GM12878 (cell line): ENCODE data around the gene CFAP299. TPM values are rescaled to one million over a fixed set of nuclear protein-coding genes. Genes with fewer than 3 reads are reported as not detected.

Experiments
- ATAC-seq: fragments of 200-7000 bp; cut with Tn5 transposase; 3 replicates; pipeline ENCODE4 v1.9.1; 2020; ENCODE audit warnings: mild to moderate bottlenecking, moderate library complexity
- BruUV-seq: library from RNA; stranded (reverse); fragments of 400-500 nt; replicated peaks from 2 replicates; lab custom pipeline; 2021; lab: Mats Ljungman, UMichigan
- CTCF ChIA-PET: fragments of 300-600 bp; sonication (Branson Sonifier 250); formaldehyde crosslinking; extraction: SDS; loops from one replicate; lab custom pipeline; 2021; ENCODE audit warnings: inconsistent platforms; lab: Yijun Ruan, JAX
- POLR2A ChIA-PET: fragments of 350-600 bp; formaldehyde crosslinking; extraction: SDS; loops from one replicate; lab custom pipeline; 2021; ENCODE audit warnings: inconsistent platforms; lab: Charles Lee
- RAD21 ChIA-PET: fragments of 300-600 bp; sonication (Branson Sonifier 250); formaldehyde crosslinking; loops from one replicate; lab custom pipeline; 2023; ENCODE audit warnings: antibody characterized with exemption; ENCODE audit not compliant: unreplicated experiment; lab: Charles Lee
- SMC1A ChIA-PET: fragments of 300-600 bp; sonication (Branson Sonifier 250); formaldehyde crosslinking; loops from one replicate; lab custom pipeline; 2023; ENCODE audit not compliant: unreplicated experiment, uncharacterized antibody; lab: Charles Lee
- DNase-seq: peaks from one replicate; pipeline ENCODE4 v3.0.0-alpha.2; 2011; ENCODE audit warnings: low read depth, low spot score
- FAIRE-seq: peaks from 3 replicates; lab custom pipeline; 2011; peaks lifted over from hg19 to GRCh38; lab: Jason Lieb, UNC
- H2AFZ ChIP-seq: 2 replicates; pipeline ENCODE4 v1.6.0; 2011; ENCODE audit warnings: low read depth, low read length, control low read depth; ENCODE audit not compliant: control insufficient read depth
- H3K27ac ChIP-seq: 2 replicates; pipeline ENCODE4 v1.5.1; 2011; ENCODE audit warnings: control low read depth; ENCODE audit not compliant: control insufficient read depth, insufficient read depth
- H3K27me3 ChIP-seq, 2 experiments: replicated peaks in 1 of 2; 2 replicates each; pipeline versions ENCODE4 v1.6.0 to v1.6.1; 2011; ENCODE audit warnings: low read length in 1 of 2; ENCODE audit not compliant: control insufficient read depth in 2 of 2, insufficient read depth in 2 of 2
- H3K36me3 ChIP-seq, 2 experiments: 2 replicates each; pipeline ENCODE4 v1.5.1; 2011; ENCODE audit warnings: low read length in 1 of 2; ENCODE audit not compliant: control insufficient read depth in 2 of 2, insufficient read depth in 2 of 2
- H3K4me1 ChIP-seq: 2 replicates; pipeline ENCODE4 v1.6.1; 2011; ENCODE audit warnings: mild to moderate bottlenecking, low read length, moderate library complexity, mixed read lengths; ENCODE audit not compliant: control insufficient read depth, insufficient read depth
- H3K4me2 ChIP-seq: 2 replicates; pipeline ENCODE4 v1.6.0; 2011; ENCODE audit warnings: control low read depth; ENCODE audit not compliant: control insufficient read depth, insufficient read depth
- H3K4me3 ChIP-seq: fragments of 200-600 bp; sonication (generic); 2 replicates; pipeline ENCODE4 v1.5.1; 2016
- H3K79me2 ChIP-seq: 2 replicates; pipeline ENCODE4 v1.6.0; 2011; ENCODE audit warnings: low read length; ENCODE audit not compliant: control insufficient read depth, insufficient read depth
- H3K9ac ChIP-seq: 2 replicates; pipeline ENCODE4 v1.8.0; 2011; ENCODE audit warnings: low read length, control low read depth, mixed read lengths; ENCODE audit not compliant: control insufficient read depth, insufficient read depth
- H3K9me3 ChIP-seq: replicated peaks from 3 replicates; pipeline ENCODE4 v1.5.1; 2011; ENCODE audit warnings: mild to moderate bottlenecking, low read length; ENCODE audit not compliant: control insufficient read depth, insufficient read depth
- H4K20me1 ChIP-seq: 2 replicates; pipeline ENCODE4 v1.6.0; 2011; ENCODE audit not compliant: control insufficient read depth, insufficient read depth
- CBX5 ChIP-seq: sonication (generic); IDR thresholded peaks from 2 replicates; pipeline ENCODE4 v1.6.1; 2016; ENCODE audit warnings: low read depth, moderate library complexity, mild to moderate bottlenecking, inconsistent platforms
- GATAD2B ChIP-seq: fragments of 450-650 bp; conservative IDR thresholded peaks from 2 replicates; pipeline ENCODE4 v1.6.1; 2017; ENCODE audit warnings: low read depth, mild to moderate bottlenecking, moderate library complexity
- MTA2 ChIP-seq: fragments of 450-650 bp; IDR thresholded peaks from 2 replicates; pipeline ENCODE4 v1.6.1; 2016; ENCODE audit warnings: low read depth, mild to moderate bottlenecking, moderate library complexity
- POU2F2 ChIP-seq: IDR thresholded peaks from 3 replicates; pipeline ENCODE4 v1.6.1; 2011; ENCODE audit warnings: low read depth, mild to moderate bottlenecking, low read length, borderline replicate concordance
- SREBF1 ChIP-seq: IDR thresholded peaks from 2 replicates; pipeline ENCODE4 v1.6.1; 2012; ENCODE audit warnings: mild to moderate bottlenecking, low read length
- STAT3 ChIP-seq: IDR thresholded peaks from 2 replicates; pipeline ENCODE4 v1.6.1; 2011; ENCODE audit warnings: low read depth, low read length, improper control_type of control experiment
- ZNF24 ChIP-seq: fragments of 450-650 bp; IDR thresholded peaks from 2 replicates; pipeline ENCODE4 v1.6.1; 2017; ENCODE audit warnings: antibody characterized with exemption, mild to moderate bottlenecking
- ZNF592 ChIP-seq: fragments of 450-650 bp; IDR thresholded peaks from 2 replicates; pipeline ENCODE4 v1.6.1; 2017; ENCODE audit warnings: mild to moderate bottlenecking, moderate library complexity
- WGBS: methylation state at CpG from one replicate; pipeline ENCODE4 v1.1.6; 2016; ENCODE audit warnings: low lambda C conversion rate; ENCODE audit not compliant: insufficient replicate concordance, insufficient coverage; ENCODE audit errors: missing lambda C conversion rate; 5-methylcytosine and 5-hydroxymethylcytosine counted together
- in situ Hi-C: fragments of 300-500 bp; cut with MboI; formaldehyde crosslinking; loops from 9 replicates; pipeline ENCODE4 v1.14.3; 2018; ENCODE audit warnings: mixed read lengths
- intact Hi-C: fragments of 100-400 bp; cut with micrococcal nuclease; formaldehyde crosslinking; loops from one replicate; pipeline ENCODE4 v1.14.2; 2022; ENCODE audit not compliant: unreplicated experiment
- polyA plus RNA-seq, 11 experiments: library from polyadenylated mRNA; depleted of rRNA in 4 of 11; unstranded in 6 of 11; stranded (reverse) in 5 of 11; fragments of >200 nt; fragmentation: Nextera tagmentation in 4 of 11; fragmentation: Illumina TruSeq in 1 of 11; extraction: Ambion mirVana in 4 of 11; extraction: Trizol in 1 of 11; gene quantifications; 1 replicate in 1 of 11; 2 replicates in 10 of 11; pipeline versions ENCODE4 v1.2.1 to v1.2.3, GENCODE V29; 2011 to 2016; ENCODE audit warnings: inconsistent platforms in 2 of 11, missing spikeins in 2 of 11, low read depth in 1 of 11
- total RNA-seq, 4 experiments: library from RNA; depleted of rRNA in 3 of 4; stranded (reverse); fragments of >200 nt in 3 of 4; fragmentation: Illumina TruSeq in 1 of 4; extraction: Trizol in 1 of 4; gene quantifications; 2 replicates each; pipeline versions ENCODE4 v1.2.1 to v1.2.3, GENCODE V29; 2013 to 2021
- TF ChIP-seq, protein P1 (sequence below): fragments of 450-650 bp; IDR thresholded peaks from 2 replicates; pipeline ENCODE4 v1.6.1; 2018; ENCODE audit warnings: borderline replicate concordance, mild to moderate bottlenecking; ENCODE audit not compliant: partially characterized antibody

Gene CFAP299
- total and polyA plus RNA-seq, 10 of the 15 experiments (the other 5 are each of a cell fraction or from before 2014, with no cell fraction given): 0.06 to 0.34 TPM; not detected in 8

DNA sequence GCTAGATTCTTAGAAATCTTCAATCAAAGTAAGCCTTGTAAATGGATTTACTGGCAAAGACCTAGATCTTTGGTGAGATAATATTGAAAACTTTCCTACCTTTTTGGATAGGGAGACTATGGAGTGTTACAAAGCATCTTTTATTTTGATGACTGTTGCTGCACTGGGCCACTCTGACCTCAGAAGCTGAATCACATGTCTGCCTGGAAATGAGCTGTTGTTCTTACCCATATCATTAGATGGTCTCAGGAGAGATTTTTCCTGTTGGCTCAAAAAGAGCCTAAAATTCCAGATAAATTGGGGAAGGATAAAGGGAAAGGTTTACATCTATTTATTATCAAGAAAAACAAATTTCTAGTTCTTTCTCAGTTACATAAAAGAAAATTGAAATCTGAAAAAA is 567.5 kb downstream of the CFAP299 start:
- Histone ChIP-seq H3K4me1 (peaks cover under 1% of the 10 kb centered on the region; the same call in 1 of the 2 replicates), H4K20me1 (no peaks in the 10 kb centered on the region), H3K27me3 (no peaks in the 10 kb centered on the region), H3K27ac (no peak overlapping the region), H3K4me2 (no peak overlapping the region), H3K9me3 (peaks cover 11% of the 10 kb centered on the region; the same call in 2 of the 3 replicates), H2AFZ (no peak overlapping the region), H3K79me2 (no peaks in the 10 kb centered on the region), H3K36me3 (no peaks in the 10 kb centered on the region), H3K9ac (no peak overlapping the region), H3K4me3 (no peak overlapping the region)
- RAD21 ChIA-PET: no interaction called here
- ATAC-seq (no peak), FAIRE-seq (no peak), DNase-seq (no peak)
- no TSS peak for BruUV-seq
- TF ChIP-seq POU2F2 (no peak), CBX5 (no peak), STAT3 (no peak)
- CTCF ChIA-PET: interaction anchor here (0.7 to 1.7 kb wide), 2 partner anchors 24 to 137 kb away, joined by 3 to 4 read pairs; no protein-coding TSS in a partner anchor
- POLR2A ChIA-PET: no interaction called here
- SMC1A ChIA-PET: interaction anchor here (0.6 kb wide), 1 partner anchor 156 kb away, joined by 3 read pairs; no protein-coding TSS in a partner anchor
- intact Hi-C loops (no loop called here), in situ Hi-C loops (no loop called here)

GRCh38 chr4:80909938-80910337 is 574.4 kb downstream of the CFAP299 start:
- TF ChIP-seq ZNF24 (no peak), ZNF592 (no peak), MTA2 (no peak), GATAD2B (no peak), SREBF1 (no peak)
- TF ChIP-seq, protein P1, sequence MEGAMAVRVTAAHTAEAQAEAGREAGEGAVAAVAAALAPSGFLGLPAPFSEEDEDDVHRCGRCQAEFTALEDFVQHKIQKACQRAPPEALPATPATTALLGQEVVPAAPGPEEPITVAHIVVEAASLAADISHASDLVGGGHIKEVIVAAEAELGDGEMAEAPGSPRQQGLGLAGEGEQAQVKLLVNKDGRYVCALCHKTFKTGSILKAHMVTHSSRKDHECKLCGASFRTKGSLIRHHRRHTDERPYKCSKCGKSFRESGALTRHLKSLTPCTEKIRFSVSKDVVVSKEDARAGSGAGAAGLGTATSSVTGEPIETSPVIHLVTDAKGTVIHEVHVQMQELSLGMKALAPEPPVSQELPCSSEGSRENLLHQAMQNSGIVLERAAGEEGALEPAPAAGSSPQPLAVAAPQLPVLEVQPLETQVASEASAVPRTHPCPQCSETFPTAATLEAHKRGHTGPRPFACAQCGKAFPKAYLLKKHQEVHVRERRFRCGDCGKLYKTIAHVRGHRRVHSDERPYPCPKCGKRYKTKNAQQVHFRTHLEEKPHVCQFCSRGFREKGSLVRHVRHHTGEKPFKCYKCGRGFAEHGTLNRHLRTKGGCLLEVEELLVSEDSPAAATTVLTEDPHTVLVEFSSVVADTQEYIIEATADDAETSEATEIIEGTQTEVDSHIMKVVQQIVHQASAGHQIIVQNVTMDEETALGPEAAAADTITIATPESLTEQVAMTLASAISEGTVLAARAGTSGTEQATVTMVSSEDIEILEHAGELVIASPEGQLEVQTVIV: no peak
- TF ChIP-seq, all 136 proteins: peak for 0
- no TSS peak for BruUV-seq
- ChIA-PET CTCF (interaction anchor here (1.9 kb wide), 1 partner anchor 11 kb away, joined by 7 read pairs; no protein-coding TSS in a partner anchor), SMC1A (no interaction called here), POLR2A (no interaction called here), RAD21 (interaction anchor here (0.8 to 1.3 kb wide), 2 partner anchors 33 to 106 kb away, joined by 3 to 4 read pairs; no protein-coding TSS in a partner anchor)
- 94% methylated on average over 1 of the region's 1 CpG for WGBS
- Histone ChIP-seq H3K36me3 (no peaks in the 10 kb centered on the region), H3K4me2 (no peak overlapping the region), H3K79me2 (no peaks in the 10 kb centered on the region), H3K9ac (no peak overlapping the region), H3K27me3 (no peaks in the 10 kb centered on the region), H2AFZ (no peak overlapping the region), H3K27ac (no peak overlapping the region), H3K4me1 (no peaks in the 10 kb centered on the region), H3K9me3 (peaks cover 9% of the 10 kb centered on the region), H4K20me1 (no peaks in the 10 kb centered on the region), H3K4me3 (no peak overlapping the region)
- DNase-seq (no peak), FAIRE-seq (no peak), ATAC-seq (no peak)
- intact Hi-C loops: no loop called here
- in situ Hi-C loops: no loop called here
